ENCODE results near the gene IGFBP7.
"Not testable (repeated sequence)": the region's sequence is repeated elsewhere in the genome, so short reads cannot be mapped to it uniquely, and the experiment has no call there.

IGFBP7 gene

GRCh38 chr4:57065730-57066482, 44.3 kb downstream of the IGFBP7 start:
- no peak for DNase-seq

DNA sequence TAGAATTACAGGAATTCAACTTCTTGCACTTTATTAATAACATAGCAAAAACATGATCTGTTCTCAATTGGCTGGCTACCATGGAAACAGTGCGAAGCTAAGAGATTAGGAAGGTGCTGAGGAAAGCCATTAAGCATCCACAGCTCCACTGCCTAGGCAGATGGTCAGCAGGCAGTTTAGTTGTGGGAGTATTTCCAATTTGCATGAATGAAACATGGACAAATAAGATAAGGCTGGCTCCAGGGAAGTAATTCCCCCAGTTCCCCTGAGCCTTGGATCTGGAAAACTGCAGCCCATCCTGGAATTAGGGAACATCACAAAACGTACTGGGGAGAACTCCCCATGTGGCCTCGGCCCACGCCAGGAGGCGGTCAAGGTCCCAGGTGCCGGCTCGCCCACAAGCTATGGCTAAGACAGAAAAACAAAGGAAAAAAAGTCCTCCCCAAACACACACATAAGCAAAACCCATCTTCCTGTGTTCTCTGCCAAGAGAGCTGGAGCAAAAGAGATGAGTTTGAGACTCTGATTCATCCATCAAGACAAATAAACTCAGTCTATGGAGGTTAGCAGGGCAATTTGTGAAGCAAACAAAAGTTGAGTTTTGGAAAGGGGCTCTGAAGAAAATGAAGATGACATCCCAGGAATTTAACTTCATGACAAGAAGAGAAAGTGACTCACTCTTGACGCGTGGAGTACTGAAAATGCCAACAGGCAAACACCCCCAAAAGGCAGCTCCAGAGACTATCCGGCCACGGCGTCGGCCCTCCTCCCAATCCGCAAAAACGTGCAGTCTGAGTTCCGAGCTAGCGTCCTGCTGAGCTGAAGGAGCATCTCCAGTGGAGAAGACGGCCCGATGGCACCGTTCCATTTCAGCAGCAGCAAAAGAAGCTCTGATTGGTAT, 45.1 kb downstream of the IGFBP7 start:
- DNase-seq: peak; percentile 76

DNA sequence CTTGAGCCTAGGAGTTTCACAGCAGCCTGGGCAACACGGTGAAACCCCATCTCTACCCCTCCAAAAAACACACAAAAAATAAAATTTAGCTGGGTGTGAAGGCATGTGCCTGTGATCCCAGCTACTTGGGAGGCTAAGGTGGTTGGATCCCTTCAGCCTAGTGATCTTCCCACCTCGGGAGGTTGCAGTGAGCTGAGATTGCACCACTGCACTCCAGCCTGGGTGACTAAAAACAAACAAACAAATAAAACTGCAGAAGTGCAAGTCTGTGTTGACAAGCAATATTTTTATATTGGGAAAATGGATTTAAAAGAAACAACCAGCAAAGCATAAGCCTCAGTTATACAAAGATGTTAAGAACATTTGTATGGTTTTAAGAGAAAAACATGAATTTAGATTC, 46.1 kb downstream of the IGFBP7 start:
- no peak for DNase-seq

DNA sequence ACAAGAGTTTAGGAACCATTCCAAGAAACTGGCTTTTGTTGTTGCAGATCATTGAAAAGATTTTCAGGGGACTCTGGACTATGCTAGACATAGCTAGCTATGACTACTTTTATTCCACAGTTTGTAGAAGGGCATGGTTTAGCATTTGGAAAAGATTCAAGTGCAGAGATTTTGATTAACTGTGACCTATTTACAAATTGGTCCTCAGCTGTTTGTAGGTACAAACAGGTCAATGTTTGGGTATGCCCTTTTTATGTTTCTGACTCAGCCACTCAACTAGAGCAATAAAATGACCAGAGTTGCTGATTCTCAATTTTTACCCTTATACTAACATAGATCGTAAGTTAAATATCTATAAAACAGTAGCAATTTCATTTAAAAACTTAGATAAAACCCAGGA, 46.7 kb downstream of the IGFBP7 start:
- DNase-seq: no peak

DNA sequence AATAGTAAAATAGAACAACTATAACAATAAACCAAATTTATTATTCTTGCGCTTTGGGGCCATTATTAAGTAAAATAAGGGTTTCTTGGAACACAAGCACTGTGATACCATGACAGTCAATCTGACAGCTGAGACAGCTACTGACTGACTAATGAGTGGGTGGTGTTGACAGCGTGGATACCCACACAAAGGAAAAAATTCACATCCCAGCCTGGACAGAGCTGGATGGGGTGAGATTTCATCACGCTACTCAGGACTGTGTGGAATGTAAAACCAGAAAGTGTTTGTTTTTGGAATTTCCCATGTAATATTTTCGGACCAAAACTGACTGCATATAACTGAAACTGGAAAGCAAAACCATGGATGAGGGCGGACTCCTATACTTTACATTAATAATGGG, 48.8 kb downstream of the IGFBP7 start:
- peak; percentile 33 for DNase-seq

DNA sequence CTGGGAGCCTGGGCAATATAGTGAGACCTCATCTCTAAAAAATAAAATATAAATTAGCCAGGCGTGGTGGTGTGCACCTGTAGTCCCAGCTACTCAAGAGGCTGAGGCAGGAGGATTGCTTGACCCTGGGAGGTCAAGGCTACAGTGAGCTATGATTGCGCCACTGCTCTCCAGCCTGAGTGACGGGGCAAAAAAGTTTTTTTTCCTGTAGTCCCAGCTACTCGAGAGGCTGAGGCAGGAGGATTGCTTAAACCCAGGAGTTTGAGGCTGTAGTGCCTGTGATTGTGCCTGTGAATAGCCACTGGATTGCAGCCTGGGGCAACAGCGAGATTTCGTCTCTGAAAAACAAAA, 49.5 kb downstream of the IGFBP7 start:
- not testable (repeated sequence) for DNase-seq

GRCh38 chr4:57059890-57060716, 50.1 kb downstream of the IGFBP7 start:
- DNase-seq: no peak

DNA sequence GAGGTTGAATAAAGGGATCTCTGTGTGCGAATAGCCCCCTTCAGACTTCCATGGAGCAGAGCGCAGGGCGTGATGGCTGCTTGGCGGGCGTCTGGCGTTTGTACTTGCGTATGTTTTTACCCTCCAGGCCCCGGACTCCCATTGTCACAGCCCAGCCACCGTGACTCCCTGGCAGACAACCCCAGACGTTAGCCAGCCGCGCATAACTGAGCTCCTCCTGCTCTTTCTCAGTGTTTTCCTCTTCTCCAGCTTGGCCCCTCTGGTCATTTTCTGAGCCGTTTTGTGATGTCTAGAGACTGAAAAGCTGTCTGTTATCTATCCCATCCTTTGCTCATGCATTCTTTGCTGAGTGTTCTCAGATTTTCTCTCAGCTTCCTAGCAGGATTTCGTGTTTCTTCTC, 54.3 kb downstream of the IGFBP7 start:
- no peak for DNase-seq

DNA sequence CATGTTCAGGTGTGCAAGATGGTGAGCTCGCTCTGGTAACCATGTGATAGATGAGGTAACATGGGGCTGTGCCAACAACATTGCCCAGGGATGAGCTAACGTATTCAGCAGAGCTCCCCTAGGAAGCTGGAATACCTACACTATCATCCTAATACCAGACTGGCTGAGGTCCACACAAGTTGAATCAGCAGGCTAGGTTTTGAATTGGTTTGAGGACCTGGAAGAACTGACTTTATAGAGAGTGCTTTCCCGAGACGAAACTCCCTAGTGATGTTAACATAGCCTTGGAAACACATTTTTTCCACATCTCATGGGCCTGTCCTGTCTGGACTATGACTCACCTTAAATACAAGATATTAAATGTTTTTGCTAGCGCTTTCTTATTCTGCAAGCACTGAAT, 56.7 kb downstream of the IGFBP7 start:
- peak; percentile 96 for DNase-seq

- DNase-seq: no peak
Observed at GRCh38 chr4:57051524-57051923, 58.7 kb downstream of the IGFBP7 start.

DNA sequence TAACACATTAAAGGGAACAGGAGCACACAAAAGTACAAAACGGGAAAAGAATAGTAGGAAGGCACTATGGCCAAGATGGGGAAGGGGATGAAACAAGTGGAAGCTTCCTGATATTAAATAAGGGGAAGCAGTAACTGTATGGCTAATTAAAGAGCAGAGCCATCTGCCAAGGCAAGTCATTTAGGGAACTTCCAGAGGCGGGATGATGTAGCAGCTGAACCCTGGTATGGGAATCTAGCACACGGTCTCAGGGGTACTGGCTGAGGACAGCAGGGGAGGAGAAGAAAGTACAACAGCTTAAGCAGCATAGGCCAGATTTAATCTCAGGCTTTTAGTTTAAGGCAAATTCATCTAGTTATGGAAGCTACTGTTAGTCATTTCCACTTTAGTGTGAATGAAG, 59.1 kb downstream of the IGFBP7 start:
- no peak for DNase-seq

- DNase-seq: peak; percentile 27
Observed at GRCh38 chr4:57048590-57049304, 61.4 kb downstream of the IGFBP7 start.

DNA sequence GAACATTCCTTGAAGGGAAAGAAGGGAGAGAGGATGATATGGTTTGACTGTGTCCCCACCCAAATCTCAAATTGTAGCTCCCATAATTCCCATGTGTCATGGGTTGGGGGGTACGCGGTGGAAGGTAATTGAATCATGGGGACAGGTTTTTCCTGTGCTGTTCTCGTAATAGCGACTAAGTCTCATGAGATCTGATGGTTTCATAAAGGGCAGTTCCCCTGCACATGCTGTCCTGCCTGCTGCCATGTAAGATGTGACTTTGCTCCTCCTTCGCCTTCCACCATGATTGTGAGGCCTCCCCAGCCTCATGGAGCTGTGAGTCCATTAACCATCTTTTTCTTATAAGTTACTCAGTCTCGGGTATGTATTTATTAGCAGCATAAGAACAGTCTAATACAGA, 63.1 kb downstream of the IGFBP7 start:
- DNase-seq: not testable (repeated sequence)

DNA sequence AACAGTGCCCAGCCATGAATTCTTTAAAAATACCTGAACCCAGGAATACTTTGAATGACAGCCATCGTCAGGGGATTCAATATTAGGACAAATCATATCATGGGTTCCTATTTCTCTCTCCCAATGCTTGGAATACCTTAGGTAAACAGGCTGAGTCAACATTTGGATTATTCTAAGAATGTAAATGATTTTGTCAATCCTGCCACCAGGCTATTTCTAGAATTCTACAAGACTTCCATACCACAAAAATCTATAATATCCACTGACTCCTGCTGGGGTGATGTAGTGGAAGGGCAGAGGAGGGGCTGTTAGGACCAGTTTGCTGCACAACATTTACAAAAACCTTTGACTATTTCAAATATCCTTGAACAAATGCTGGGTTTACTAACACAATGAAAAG, 65.2 kb downstream of the IGFBP7 start:
- DNase-seq: no peak

GRCh38 chr4:57044279-57044678, 65.9 kb downstream of the IGFBP7 start:
- DNase-seq: no peak

GRCh38 chr4:57043347-57044251, 66.6 kb downstream of the IGFBP7 start:
- DNase-seq: peak; percentile 18

DNA sequence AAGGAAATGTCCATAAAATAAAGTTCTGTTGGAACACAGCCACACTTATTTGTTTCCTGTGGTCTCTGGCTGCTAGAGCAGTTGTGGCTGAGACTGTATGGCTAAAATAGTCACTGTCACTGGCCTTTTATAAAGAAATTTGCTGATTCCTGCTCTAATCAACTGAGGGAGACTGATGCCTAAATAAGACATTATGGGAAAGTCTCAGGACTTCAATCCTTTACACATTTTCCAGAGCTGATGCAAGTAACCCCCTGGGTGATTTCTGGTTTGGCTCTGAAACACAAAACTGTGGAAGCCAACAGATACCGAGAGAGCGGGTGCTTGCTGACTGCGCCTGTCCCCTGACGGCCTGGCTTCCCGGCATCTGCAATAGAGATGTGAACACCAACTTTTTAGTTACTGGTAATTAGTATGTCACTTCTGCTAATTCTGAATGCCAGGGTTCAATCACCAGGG, 67.4 kb downstream of the IGFBP7 start:
- no peak for DNase-seq

DNA sequence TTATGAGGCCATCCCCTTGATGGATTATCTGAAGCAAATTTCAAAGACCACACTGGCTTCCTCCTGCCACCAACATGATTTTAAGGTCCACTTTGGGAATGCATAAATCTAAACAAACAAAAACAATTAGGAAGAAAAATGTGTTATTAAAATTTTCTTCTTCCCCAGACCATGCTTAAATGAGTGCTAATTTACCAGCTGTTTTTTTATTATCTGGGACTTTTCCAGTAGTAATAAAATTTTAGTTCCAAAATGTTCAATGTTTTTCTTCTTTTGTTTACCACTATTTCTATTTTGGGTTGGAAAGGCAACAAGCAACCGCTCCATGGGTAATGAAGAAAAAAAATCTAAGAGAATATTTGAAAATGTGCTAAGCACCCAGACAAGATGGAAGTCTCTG, 69.2 kb downstream of the IGFBP7 start:
- DNase-seq: no peak

GRCh38 chr4:57040510-57040909, 69.7 kb downstream of the IGFBP7 start:
- DNase-seq: no peak

DNA sequence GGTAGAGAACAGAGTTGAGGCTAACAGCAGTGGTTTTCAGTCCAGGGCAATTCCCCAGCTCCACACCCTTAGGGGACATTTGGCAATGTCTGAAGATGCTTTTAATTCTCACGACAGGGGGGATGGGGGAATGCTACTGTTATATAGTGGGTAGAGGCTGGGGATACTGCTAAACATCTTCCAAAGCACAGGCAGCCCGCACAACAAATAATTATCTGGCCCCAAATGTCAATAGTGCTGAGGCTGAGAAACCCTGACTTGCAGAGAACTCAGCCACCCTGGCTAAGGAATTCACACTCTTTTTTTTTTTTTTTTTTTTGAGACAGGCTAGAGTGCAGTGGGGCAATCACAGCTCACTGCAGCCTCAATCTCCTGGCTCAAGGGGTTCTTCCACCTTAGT, 70.8 kb downstream of the IGFBP7 start:
- DNase-seq: no peak

DNA sequence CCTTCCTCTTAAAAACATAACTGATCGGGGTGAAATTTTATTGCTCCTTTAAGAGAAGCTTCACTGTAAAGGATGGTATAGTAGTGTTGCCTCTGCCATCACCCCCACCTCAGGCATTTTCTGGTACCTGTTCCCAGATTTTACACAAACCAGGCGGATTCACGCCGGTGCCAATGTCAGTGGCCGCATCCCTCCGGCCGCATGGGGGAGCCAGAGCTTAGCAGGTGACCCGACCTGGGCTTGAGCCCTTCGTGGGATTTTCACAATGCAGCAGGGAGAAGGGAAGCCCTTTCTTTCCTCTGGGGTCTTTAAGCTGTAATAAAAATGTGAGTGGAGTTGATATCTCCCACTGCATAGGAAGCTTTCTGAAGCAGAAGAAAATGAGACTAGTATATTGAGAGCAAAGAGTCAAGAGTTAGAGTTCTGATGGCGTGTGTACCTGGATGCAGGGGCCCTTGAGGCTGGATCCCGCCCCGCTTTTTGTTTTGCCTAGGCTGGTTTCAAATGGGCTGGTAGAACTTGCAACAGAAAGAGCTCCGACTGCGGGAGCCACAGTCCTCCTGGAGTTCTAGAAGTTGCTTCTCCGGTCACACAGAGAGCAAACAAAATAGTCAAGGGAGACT, 72.1 kb downstream of the IGFBP7 start:
- peak; percentile 40 for DNase-seq

Data from NCI-H226 (cell line).